Measurements from ENCODE around the gene FBXO46. TPM values are rescaled to one million over a fixed set of nuclear protein-coding genes. Genes with fewer than 3 reads are reported as not detected.
"Not testable (repeated sequence)": the region's sequence is repeated elsewhere in the genome, so short reads cannot be mapped to it uniquely, and the experiment has no call there.

The FBXO46 gene
- polyA plus RNA-seq, 2 of the 4 experiments (the other 2 are of a cell fraction): 4.9 to 12.7 TPM

GRCh38 chr19:45733160-45733810 lies 2.6 kb upstream of the FBXO46 start, which contains the start of gene MEIOSIN:
MEIOSIN (plus strand) TSS chr19:45733439; CDS start chr19:45735377, 1,938 bp downstream.
- TF ChIP-seq KDM1A (IDR thresholded peaks at IDR 0.05; ENCODE audit: low read depth) (no peak), RARB (CRISPR knock-in tag; IDR thresholded peaks at IDR 0.05) (no peak)
- TF ChIP-seq, protein P1, sequence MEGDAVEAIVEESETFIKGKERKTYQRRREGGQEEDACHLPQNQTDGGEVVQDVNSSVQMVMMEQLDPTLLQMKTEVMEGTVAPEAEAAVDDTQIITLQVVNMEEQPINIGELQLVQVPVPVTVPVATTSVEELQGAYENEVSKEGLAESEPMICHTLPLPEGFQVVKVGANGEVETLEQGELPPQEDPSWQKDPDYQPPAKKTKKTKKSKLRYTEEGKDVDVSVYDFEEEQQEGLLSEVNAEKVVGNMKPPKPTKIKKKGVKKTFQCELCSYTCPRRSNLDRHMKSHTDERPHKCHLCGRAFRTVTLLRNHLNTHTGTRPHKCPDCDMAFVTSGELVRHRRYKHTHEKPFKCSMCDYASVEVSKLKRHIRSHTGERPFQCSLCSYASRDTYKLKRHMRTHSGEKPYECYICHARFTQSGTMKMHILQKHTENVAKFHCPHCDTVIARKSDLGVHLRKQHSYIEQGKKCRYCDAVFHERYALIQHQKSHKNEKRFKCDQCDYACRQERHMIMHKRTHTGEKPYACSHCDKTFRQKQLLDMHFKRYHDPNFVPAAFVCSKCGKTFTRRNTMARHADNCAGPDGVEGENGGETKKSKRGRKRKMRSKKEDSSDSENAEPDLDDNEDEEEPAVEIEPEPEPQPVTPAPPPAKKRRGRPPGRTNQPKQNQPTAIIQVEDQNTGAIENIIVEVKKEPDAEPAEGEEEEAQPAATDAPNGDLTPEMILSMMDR (IDR thresholded peaks at IDR 0.05): no peak
- no peak for ATAC-seq
- CTCF ChIA-PET: interaction anchor here (0.8 to 3.9 kb wide), 9 partner anchors 10 to 142 kb away, joined by 3 to 25 read pairs (median 3); partner anchors contain the start of gene SIX5
- POLR2A ChIA-PET: no interaction called here
- Histone ChIP-seq H3K27ac (no peak within 1 kb of the TSS), H3K4me2 (no peak within 1 kb of the TSS), H3K4me3 (no peak within 1 kb of the TSS), H3K4me1 (peaks cover 27% of the 10 kb centered on the region), H3K9me3 (no peaks in the 10 kb centered on the region)
- WGBS (ENCODE audit: missing lambda C conversion rate): 94% methylated on average over 59 of the region's 59 CpGs
- DNase-seq (ENCODE audit: low read depth in 1 of 2, low spot score in 1 of 2): no peak
- no peak for FAIRE-seq

DNA sequence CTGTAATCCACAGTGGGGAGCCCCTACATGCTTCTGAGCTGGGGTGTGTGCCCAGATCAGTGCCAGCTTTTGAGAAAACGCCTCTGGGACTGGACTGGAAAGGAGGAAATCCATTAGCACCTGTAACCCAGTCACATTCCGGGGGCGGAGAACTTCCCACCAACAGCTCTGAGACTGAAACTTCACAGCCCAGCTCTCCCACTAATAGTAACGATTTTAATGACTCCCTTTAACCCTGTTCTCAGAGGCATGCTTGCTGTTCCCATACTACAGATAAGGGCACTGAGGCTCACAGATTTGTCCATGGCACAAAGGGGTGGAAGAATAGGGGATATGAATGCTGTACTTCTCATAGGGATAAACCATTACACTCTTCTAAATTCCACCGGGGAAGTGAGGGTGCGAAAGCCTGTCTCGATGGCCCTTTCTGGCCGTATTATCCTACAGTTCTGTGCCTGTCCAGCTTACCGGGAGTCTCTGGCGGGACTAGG lies 851 bp downstream of the FBXO46 start:
- peak overlapping the region; percentile 79 for H3K4me2 ChIP-seq
- peak overlapping the region; percentile 89 for H3K4me3 ChIP-seq
- 10% methylated on average over 10 of the region's 10 CpGs for WGBS (ENCODE audit: missing lambda C conversion rate)
- TF ChIP-seq MAZ (IDR thresholded peaks at IDR 0.05; ENCODE audit: borderline replicate concordance, low read depth, low read length): no peak
- TF ChIP-seq, protein P1 (IDR thresholded peaks at IDR 0.05): no peak
- TF ChIP-seq KDM5A (IDR thresholded peaks at IDR 0.05): no peak
- no peak for TF ChIP-seq CHD4 (IDR thresholded peaks at IDR 0.05; ENCODE audit: borderline replicate concordance)
- TF ChIP-seq RCOR1 (IDR thresholded peaks at IDR 0.05; ENCODE audit: low read depth, low read length): no peak
- TF ChIP-seq RARB (CRISPR knock-in tag; IDR thresholded peaks at IDR 0.05): no peak
- peak overlapping the region; percentile 92 to 95 for H3K27ac ChIP-seq
- FAIRE-seq (peak; percentile 73), DNase-seq (ENCODE audit: low read depth in 1 of 2, low spot score in 1 of 2) (no peak), ATAC-seq (peak; percentile 3 to 14; a peak in 3 of 6 replicates)
- ChIA-PET CTCF (interaction anchor here (1.0 to 3.4 kb wide), 12 partner anchors 8 to 290 kb away, joined by 3 to 24 read pairs (median 4); partner anchors contain the start of genes QPCTL and SIX5), POLR2A (interaction anchor here (1.0 to 2.5 kb wide), 4 partner anchors 9 to 40 kb away, joined by 3 to 34 read pairs (median 12); partner anchors contain the start of genes QPCTL, SIX5 and SNRPD2)
- H3K9me3 ChIP-seq: no peaks in the 10 kb centered on the region
- peaks cover 24% of the 10 kb centered on the region for H3K4me1 ChIP-seq

DNA sequence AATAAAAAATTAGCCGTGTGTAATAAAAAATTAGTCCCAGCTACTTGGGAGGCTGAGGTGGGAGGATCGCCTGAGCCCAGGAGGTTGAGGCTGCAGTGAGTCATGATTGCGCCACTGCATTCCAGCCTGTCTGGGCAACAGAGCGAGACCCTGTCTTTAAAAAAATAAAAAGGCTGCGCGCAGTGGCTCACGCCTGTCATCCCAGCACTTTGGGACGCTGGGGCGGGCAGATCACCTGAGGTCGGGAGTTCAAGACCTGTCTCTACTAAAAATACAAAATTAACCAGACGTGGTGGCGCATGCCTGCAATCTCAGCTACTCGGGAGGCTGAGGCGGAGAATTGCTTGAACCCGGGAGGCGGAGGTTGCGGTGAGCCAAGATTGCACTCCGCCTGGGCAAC lies 2.0 kb downstream of the FBXO46 start:
- H3K4me2 ChIP-seq; FAIRE-seq; POLR2A ChIA-PET; H3K9me3 ChIP-seq; DNase-seq (ENCODE audit: low read depth in 1 of 2, low spot score in 1 of 2); H3K4me3 ChIP-seq; ATAC-seq: not testable (repeated sequence)
- WGBS (ENCODE audit: missing lambda C conversion rate): 90% methylated on average over 18 of the region's 18 CpGs
- H3K4me1 ChIP-seq: peaks cover 30% of the 10 kb centered on the region
- CTCF ChIA-PET: interaction anchor here (0.6 to 7.4 kb wide), 3 partner anchors 36 to 71 kb away, joined by 4 to 43 read pairs (median 21); partner anchors contain the start of genes QPCTL and SIX5
- TF ChIP-seq KDM1A (IDR thresholded peaks at IDR 0.05; ENCODE audit: low read depth) (0 out of 2 replicates have a peak, but pooled peaks have one; percentile 18), CHD4 (IDR thresholded peaks at IDR 0.05; ENCODE audit: borderline replicate concordance) (0 out of 2 replicates have a peak, but pooled peaks have one; percentile 46), CEBPB (IDR thresholded peaks at IDR 0.05) (peak; percentile 46 to 88; a peak in 3 of 4 replicates), FOSL2 (IDR thresholded peaks at IDR 0.05) (0 out of 2 replicates have a peak, but pooled peaks have one; percentile 10), FOSL2 (CRISPR knock-in tag; IDR thresholded peaks at IDR 0.05) (peak; percentile 89)
- peak overlapping the region in 1 of 2 experiments; percentile 11; a peak in 1 of 6 replicates for H3K27ac ChIP-seq

GRCh38 chr19:45720065-45720464 lies 10.6 kb downstream of the FBXO46 start:
- not testable (repeated sequence) for H3K4me3 ChIP-seq; H3K4me2 ChIP-seq; DNase-seq (ENCODE audit: low read depth in 1 of 2, low spot score in 1 of 2); H3K9me3 ChIP-seq; FAIRE-seq; ATAC-seq
- peaks cover 50% of the 10 kb centered on the region for H3K4me1 ChIP-seq
- CTCF ChIA-PET: interaction anchor here (0.7 to 12.7 kb wide), 5 partner anchors 9 to 97 kb away, joined by 3 to 160 read pairs (median 4); partner anchors contain the start of genes QPCTL and SNRPD2
- WGBS (ENCODE audit: missing lambda C conversion rate): 95% methylated on average over 11 of the region's 11 CpGs
- H3K27ac ChIP-seq: peak overlapping the region in 1 of 2 experiments; percentile 86; a peak in 1 of 6 replicates
- POLR2A ChIA-PET: interaction anchor here (1.4 kb wide), 1 partner anchor 11 kb away, joined by 6 read pairs; the partner anchor contains the start of gene FBXO46
